GM19351 (cell line): ENCODE measurements around the gene CACNA1G.

Source experiments
- ATAC-seq: cut with Tn5 transposase; IDR thresholded peaks from one replicate; pipeline ENCODE4 v1.9.1; 2021; ENCODE audit warnings: mild to moderate bottlenecking, moderate library complexity; ENCODE audit not compliant: unreplicated experiment

CACNA1G gene

DNA sequence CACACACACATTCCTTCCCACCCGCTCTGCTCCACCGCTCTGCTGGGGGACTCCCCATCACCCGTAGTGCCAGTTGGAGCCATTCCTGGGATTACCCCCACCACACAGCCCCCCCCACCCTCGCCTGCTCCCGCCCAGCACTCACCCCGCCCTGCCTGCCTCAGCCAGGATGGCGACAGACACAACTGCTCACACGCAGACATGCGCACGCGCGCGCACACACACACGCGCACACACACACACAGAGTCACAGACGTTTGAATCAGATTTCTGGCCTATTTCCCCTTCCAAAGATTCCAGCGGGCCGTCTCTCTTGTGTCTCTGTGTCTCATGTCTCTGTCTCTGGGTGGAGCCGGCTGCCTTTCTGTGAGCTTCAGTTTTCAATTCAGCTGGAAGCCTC lies 4.4 kb downstream of the CACNA1G start:
- no peak for ATAC-seq

DNA sequence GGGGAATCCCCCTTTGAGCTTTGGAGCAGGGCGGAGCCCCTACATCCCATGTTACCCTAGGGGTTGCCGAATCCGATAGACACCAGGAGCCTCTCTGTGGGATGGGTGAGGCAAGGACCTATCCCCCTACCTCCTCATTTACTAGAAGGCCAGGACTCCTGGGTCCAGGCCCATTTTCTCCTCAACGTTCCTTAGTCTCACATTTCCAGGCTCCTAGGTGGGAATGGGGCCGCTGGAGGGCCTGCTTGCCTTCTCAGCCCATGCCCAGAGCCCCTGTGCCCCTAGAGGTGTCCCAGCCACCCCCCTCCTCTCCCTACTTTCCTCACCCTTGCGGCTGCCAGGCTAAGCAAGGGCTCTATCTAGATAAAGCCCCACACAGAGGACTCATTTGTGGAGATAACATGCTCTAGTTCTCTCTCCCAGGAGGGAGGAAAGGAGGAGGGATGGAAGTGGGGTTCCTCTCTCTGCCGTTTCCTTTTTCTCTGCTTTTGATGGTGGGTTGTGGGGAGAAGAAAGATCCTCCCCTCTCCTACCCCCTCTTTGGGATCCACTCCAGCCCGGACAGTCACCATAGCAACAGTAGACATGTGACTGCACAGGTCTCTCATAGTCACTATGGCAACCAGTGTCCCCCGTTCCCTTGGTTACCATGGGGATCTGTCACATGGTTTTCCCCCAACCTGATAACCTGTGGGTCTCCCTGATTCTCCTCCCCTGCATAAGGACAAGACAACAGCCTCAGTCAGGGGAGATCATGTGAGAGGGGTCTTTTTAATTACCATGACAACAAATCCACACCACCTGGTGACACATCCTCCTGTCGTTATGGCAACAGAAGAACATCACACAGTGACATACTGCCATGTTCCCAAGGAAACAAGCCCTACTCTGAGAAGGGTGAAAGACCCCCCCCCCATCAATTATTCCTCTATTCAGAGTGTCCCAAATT lies 5.2 kb downstream of the CACNA1G start:
- ATAC-seq: no peak

DNA sequence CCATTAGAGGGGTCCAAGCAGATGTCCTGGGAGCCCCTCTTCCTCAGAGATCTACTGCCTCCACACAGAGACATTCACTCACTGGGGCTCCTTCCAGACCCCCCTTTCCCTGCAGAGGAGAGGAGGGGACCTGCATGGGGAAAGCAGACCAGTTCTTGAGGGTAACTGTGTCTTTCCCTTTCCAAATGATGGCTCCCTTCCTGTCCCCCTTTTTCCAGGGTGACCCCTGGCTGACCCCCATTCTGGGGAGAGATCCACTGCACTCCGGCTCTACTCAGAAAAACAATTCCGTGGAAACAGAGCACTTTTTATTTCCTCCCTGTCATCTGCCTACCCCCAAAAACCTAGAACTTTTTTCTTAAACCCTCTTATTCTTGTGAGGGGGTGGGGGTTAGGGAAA lies 6.4 kb downstream of the CACNA1G start:
- no peak for ATAC-seq

DNA sequence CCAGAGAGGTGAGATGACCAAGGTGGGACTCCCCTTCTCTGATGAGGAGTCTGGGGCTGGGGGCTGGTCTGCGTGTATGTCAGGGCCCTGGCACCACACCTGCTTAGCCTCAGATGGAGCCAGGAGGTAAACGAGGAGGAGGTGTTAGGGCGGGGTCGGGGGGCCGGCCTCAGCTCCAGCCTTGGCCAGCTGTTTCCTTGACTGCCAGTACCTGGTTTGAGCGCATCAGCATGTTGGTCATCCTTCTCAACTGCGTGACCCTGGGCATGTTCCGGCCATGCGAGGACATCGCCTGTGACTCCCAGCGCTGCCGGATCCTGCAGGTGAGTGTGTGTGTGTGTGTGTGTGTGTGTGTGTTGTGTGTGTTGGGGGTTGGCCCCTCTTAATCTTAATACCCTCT lies 8.1 kb downstream of the CACNA1G start:
- no peak for ATAC-seq

DNA sequence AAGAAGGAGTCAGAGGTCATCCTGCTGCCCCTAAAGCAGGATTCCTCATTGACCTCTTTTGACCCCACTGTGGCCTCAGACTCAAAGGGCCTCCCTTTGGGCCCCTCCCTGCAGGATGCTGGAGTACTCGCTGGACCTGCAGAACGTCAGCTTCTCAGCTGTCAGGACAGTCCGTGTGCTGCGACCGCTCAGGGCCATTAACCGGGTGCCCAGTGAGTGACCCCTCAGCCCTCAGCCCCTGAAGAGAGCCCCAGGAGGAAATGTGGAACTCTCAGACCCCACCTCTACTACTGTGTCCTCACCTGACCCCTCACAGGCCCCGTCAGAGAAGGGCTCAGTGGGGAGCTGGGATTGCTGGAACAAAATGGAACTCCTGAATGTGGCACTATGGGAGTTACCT lies 9.1 kb downstream of the CACNA1G start:
- ATAC-seq: no peak

DNA sequence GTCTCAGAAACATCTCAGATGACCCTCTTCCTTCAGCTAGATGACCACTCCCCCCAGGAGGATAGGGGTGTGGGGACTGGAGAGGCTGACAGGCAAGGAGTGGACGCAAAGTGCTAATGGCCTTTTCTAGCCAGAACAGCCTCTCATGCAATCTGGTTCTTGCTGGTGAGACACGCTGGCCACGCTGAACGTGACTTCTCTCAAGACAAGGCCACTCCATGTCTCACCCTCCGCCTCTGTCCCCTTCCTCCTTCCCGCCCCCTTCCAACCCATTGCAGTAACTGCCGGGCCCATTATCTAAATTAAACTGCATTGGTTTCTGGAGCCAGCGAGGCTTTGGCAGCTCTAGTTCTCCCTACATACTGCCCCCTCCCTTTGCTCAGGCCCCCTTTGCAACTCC lies 9.5 kb downstream of the CACNA1G start:
- ATAC-seq: no peak

DNA sequence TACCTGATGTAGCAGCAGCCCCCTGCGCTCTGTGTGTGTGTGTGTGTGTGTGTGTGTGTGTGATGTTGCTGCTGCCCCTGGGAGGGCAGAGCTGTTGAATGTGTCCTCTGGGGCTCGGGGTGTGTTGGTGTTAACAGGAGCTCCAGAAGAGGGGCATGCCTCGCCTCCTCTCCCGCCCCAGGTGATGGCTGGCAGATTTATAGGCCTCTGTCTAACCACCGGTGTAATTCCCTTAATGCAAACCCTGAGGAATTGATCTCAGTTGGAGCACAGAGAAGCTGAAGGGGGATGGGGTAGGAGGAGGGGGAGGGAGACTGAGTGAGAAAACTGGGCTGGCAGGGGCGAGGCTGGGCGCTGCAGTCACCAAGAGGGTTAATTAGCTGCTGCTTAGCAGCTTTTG lies 10.0 kb downstream of the CACNA1G start:
- no peak for ATAC-seq

DNA sequence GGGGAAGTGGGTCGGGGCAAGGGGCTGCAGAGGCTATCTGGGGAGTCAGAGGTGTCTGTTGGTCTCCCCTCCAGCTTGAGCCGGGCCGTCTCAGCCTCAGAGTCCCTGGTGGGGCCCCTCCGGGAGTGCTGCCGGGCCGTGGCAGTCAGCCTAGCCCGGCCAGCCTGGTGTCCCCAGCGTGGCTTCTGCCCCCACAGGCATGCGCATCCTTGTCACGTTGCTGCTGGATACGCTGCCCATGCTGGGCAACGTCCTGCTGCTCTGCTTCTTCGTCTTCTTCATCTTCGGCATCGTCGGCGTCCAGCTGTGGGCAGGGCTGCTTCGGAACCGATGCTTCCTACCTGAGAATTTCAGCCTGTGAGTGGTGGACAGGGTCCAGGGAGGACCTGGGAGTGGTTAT lies 11.2 kb downstream of the CACNA1G start:
- ATAC-seq: no peak

DNA sequence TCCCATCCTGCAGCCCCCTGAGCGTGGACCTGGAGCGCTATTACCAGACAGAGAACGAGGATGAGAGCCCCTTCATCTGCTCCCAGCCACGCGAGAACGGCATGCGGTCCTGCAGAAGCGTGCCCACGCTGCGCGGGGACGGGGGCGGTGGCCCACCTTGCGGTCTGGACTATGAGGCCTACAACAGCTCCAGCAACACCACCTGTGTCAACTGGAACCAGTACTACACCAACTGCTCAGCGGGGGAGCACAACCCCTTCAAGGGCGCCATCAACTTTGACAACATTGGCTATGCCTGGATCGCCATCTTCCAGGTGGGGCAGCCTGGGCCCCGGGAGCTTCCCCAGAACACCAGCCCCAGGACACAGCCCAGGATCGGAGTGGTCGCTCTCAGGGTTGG lies 12.0 kb downstream of the CACNA1G start:
- no peak for ATAC-seq

DNA sequence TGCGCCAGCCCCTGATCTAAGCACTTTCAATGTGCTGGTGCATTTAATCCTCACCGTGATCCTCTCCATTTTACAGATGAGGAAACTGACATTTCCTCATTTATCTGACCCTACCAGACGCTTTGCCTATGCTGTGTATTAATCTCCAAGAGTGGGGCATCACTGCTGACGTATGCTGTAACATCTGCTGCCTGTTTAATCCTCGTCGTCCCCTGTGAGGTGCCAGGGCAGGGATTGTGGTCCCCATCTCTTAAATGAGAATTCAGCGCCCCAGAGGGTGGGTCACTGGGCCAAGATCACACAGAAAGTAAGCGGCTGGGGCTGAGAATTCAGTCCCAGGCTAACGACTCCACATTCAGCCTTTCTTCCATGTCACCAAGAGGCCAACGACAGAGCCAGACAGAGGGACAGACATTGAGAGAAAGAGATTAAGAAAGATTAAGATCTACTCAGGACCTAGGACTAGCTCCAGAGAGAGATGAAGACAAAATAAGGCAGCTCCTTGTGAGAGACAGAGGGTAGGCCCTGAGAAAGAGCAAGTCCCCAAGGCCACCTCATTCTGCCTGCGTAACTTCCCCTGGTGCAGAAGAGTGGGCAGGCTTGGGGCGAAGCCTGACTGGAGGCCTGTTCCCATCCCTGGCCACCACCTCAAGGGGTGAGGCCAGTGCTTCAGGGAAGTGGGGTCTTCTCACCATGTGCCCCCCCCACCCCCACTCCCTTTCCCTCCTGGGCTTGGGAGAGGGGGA lies 13.5 kb downstream of the CACNA1G start:
- ATAC-seq: no peak

DNA sequence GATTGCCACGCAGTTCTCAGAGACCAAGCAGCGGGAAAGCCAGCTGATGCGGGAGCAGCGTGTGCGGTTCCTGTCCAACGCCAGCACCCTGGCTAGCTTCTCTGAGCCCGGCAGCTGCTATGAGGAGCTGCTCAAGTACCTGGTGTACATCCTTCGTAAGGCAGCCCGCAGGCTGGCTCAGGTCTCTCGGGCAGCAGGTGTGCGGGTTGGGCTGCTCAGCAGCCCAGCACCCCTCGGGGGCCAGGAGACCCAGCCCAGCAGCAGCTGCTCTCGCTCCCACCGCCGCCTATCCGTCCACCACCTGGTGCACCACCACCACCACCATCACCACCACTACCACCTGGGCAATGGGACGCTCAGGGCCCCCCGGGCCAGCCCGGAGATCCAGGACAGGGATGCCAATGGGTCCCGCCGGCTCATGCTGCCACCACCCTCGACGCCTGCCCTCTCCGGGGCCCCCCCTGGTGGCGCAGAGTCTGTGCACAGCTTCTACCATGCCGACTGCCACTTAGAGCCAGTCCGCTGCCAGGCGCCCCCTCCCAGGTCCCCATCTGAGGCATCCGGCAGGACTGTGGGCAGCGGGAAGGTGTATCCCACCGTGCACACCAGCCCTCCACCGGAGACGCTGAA lies 15.2 kb downstream of the CACNA1G start:
- no peak for ATAC-seq

DNA sequence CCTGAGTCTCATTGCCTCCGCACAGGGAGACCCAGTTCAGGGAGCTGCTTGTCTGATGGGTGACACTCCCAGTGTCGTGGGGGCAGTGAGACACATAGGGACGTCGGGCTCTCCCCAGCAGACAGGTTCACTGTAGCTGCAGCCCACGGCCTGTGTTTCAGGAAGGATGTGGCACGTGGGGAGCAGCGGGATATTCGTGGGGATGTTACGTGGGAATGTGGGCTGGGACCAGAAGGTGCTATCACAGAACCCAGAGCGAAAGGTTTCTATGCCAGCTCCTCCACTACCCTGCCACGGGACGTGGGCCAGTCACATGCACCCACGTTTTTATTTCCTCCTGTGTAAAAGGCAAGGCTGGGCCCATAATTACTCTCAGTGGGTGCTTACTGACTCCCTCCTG lies 16.3 kb downstream of the CACNA1G start:
- ATAC-seq: no peak

DNA sequence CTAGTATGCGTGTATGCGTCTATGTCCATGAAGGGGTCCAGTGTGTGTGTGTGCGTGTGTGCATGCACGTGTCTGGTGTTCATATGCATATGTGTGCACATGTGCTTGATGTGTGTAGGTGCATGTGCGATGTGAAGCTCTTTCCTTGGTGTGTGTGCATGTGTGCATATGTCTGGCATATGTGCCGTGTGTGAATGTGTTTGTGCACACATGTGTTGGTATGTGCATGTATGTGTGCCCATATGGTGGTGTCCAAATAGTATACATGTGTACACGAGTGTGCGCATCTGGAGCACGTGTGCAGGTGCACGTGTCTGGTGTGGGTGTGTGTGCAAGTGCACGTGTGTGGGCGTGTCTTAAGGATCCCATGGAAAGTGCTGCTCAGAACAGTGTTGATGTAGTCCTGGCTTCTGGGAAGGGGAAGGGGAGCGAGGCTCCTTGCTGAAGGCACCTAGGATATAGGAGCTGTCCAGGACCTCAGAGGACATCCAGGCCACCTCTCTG lies 17.0 kb downstream of the CACNA1G start:
- no peak for ATAC-seq

DNA sequence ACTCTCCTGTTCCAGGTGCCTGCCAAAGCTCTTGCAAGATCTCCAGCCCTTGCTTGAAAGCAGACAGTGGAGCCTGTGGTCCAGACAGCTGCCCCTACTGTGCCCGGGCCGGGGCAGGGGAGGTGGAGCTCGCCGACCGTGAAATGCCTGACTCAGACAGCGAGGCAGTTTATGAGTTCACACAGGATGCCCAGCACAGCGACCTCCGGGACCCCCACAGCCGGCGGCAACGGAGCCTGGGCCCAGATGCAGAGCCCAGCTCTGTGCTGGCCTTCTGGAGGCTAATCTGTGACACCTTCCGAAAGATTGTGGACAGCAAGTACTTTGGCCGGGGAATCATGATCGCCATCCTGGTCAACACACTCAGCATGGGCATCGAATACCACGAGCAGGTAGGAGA lies 17.7 kb downstream of the CACNA1G start:
- ATAC-seq: no peak

DNA sequence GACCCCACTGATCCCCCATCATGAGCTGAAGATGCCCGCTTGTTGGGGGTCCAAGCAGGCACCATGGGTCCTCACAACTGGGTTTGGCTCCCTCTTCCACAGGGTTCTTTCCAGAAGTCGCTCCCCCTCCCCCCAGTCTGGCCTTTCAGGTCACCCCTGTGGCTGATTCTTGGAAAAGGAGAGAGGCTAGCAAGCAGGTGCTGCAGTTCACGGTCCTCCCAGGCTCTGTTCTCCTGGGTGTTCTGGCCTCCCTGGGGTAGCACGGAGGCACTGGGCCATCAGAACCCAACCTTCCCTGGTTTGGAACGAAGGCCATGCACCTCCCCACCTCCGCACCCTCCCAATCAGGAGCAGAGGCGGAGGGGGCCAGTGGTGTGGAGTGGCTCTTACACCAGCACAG lies 18.9 kb downstream of the CACNA1G start:
- ATAC-seq: no peak

DNA sequence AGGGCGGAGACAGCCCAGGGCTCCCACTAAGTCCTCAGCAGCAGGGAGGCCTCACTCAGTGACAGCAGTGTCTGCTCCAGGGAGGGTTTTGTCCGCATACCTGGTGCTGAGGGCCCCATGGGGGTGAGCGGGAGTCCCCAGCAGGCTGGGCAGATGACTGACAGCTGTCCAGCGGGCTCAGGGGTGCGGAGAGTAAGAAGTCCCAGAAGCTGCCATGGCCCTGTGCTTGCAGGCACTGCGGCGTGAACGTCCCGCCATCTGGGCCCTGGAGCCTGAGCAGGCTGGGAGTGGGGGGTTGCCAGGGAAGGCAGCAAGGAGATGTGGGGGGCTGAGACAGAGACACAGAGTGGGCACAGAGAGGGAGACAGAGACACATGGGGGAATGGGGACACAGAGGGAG lies 20.1 kb downstream of the CACNA1G start:
- no peak for ATAC-seq

DNA sequence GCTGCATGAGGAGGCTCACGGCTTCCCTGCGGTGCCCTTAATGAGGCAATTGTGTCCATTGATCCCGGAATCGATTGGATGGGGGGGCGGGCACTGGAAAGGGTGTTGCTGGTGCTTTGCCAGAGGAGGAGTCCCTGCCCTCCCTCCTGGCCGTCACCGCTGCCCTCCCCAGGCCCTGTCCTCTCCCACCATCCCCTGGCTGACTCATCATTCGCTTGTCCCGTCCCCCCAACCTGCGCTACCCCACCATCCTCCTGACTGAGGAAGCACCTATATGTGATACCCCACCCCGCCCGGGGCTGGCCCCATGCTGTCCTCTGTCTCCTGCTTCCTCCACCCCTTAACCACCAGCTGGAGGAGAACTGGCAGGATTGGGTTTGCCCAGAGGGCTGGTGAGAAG lies 20.8 kb downstream of the CACNA1G start:
- ATAC-seq: no peak

DNA sequence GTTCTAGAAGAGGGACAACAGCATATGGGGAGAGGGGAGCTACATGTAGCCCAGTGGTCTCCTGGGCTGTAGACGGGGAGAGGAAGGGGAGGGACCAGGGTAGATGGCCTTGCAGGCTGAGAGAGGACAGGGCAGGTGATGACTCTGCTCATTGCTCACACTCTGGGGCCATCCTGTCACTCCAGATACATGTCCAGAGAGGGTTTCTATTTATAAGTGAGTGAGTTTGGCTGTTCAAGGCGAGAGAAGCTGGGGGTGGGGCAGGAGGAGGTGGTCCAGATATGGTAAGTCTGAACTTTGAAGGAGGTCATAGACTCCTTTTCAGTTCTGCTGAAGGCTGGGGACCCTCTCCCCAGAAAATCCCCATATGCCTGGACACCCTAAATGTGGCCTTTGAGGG lies 22.2 kb downstream of the CACNA1G start:
- no peak for ATAC-seq

DNA sequence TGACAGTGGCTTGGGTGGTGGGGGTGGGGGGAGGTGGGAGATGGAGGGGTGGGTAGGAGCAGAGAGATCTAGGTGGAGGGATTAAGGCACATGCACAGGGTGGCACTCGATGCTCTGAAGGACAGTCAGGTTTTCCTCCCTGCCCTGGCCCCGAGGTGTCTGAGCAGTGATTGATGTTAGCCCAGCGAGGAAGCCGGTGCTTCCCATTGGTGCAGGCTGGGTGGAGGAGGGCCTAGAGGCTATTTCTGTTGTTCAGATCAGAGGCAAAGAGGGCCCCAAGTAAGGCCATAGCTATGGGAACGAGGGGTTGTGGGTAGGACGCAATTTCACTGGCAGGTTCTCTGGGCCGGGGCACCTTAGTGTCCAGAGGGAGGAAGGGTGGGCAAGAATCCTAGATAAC lies 23.1 kb downstream of the CACNA1G start:
- ATAC-seq: no peak

DNA sequence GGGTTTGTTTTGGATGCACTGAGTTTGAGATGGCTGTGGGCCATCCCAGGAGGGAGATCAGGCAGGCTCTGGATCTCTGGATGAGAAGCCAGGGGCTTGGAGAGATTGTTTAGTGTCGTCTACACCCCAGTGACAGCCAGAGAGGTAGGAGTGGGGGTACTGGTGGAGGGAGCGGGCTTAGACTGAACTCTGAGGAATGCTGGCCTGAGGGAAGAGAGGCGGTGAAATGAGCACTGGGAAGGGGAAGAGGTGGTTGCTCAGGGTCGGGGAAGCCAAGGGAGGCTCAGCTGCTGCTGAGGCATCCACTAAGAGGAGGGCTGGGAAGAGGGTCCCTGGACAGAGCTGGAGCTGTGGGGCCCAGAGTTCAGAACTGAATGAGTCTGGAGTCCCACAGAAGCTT lies 23.6 kb downstream of the CACNA1G start:
- ATAC-seq: no peak

DNA sequence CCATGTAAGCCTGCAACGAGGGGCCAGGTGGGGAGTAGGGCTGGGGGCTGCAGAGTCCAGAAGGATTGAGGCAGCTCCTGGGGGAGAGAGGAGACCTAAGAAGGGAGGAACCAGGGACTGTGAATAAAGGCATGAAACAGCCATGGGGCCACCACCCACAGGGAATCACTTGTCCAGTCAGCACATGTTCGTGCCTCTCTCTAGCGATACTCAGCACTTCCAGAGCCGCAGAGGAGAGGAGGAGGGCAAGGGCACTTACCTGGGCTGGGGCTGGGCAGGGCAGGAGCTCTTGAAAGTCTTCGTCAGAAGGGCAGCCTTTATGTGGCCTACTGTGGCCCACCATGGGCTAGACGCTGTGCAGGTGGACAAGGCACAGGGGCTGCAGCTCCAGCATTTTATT lies 24.2 kb downstream of the CACNA1G start:
- no peak for ATAC-seq

DNA sequence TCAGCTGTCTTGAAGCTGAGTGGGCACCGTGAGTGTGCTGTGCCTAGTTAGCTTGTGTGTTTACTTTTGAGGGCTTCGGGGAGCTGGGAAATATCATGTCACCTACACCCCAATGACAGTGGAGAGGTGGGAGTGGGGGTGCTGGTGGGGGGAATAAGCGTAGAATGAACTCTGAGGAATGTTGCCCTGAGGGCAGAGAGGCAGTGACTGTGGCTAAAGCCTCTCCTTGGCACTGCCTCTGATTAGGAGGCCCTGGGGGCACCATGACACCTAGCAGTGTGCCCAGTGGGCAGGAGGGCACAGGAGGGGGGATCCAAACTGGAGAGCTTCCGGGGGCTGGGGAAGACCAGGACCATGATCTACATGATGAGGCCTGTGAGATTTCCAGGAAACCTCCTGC lies 24.8 kb downstream of the CACNA1G start:
- ATAC-seq: no peak
